ENCODE results near the gene TBCD. TPM values are rescaled to one million over a fixed set of nuclear protein-coding genes. Genes with fewer than 3 reads are reported as not detected.
"Not testable (repeated sequence)": the region's sequence is repeated elsewhere in the genome, so short reads cannot be mapped to it uniquely, and the experiment has no call there.

TBCD gene
- total and polyA plus RNA-seq, 2 experiments from 2014 or later = 19.3 to 33.8 TPM

DNA sequence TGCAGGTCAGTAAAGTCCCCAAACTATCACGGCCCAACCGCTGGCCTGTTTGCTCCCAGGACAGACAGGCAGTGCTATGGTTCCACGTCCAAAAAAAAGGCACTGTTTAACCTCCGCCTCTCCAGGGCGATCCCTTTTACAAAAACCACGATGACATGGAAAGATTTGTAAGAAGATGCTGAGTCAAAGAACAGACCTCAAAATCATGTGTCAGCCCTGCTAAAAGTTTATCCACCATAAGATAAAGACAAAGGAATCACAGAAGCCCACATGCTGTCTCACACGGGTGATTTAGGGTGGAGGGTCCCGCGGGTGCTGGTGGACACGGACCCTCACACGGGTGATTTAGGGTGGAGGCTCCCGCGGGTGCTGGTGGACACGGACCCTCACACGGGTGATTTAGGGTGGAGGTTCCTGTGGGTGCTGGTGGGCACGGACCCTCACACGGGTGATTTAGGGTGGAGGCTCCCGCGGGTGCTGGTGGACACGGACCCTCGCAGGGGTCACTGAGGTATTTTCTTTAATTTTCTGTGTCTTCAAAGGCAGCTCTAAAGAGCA, 210.4 kb downstream of the TBCD start:
- Histone ChIP-seq H3K4me1 (ENCODE audit: insufficient read depth) (peaks cover 8% of the 10 kb centered on the region), H3K27ac (peak overlapping the region; percentile 43; the same call in 1 of the 2 replicates), H3F3A (ENCODE audit: insufficient read depth) (peaks cover 7% of the 10 kb centered on the region; the same call in 1 of the 2 replicates), H3K27me3 (replicated peaks; ENCODE audit: insufficient read depth) (no peaks in the 10 kb centered on the region), H2AFZ (peak overlapping the region; percentile 81; the same call in 1 of the 2 replicates), H3K9ac (no peak overlapping the region), H3K4me3 (no peak overlapping the region), H3K4me2 (ENCODE audit: unreplicated experiment) (no peak overlapping the region), H3K9me3 (ENCODE audit: low read depth) (no peaks in the 10 kb centered on the region), H3K36me3 (ENCODE audit: low read depth) (no peaks in the 10 kb centered on the region), H4K20me1 (ENCODE audit: insufficient read depth) (no peaks in the 10 kb centered on the region), H3K9me2 (ENCODE audit: insufficient read depth) (no peaks in the 10 kb centered on the region), H3K79me2 (ENCODE audit: insufficient read depth) (no peaks in the 10 kb centered on the region)
- in situ Hi-C loops (cut with MboI) = no loop called here
- TF ChIP-seq EZH2phosphoT487 (IDR thresholded peaks at IDR 0.05; ENCODE audit: insufficient read depth, low read depth) = no peak
- peak; percentile 74 for DNase-seq
- WGBS, 2 experiments (ENCODE audit: low coverage in 1 of 2, low lambda C conversion rate in 2 of 2, missing lambda C conversion rate in 2 of 2) = 68 to 73% methylated on average over 19 to 21 of the region's 21 CpGs

DNA sequence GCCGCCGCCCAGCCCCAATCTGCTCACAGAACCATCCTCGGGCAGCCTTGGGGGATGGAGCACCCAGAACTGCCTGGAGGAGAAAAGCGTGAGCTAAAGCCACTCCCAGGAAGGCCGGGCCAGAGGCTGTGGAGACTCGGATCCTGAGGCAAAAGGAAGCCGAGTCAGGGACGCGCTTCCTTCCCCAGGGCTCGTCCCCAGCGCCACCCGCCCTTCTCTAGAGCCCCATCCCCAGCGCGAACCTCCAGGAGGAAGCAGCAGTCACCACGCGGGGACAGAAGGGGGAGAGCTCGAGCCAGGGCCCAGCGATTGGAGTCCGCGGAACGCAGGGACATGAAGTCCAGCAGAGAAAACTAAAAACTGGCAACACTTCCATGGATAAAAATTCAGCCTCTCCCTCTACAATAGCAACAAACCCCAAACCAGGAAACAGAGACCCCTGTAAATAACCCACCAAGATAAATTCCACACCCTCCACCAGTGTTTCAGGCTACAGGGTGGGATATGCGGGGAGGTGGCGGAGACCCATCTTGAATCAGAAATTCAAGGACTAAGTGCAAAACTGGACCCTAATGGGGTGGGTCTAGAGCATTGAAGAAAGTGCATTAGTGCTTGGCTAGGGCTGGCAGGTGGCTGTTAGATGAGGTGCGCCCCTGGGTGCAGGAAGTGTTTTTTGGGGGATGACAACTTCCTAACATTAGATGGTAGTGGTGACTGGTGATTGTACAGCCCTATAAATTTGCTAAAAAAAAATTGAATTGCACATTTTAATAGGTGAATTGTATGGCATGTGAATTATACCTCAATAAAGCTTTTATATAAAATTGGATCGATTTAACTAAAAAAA, 211.5 kb downstream of the TBCD start:
- Histone ChIP-seq H3K27me3 (replicated peaks; ENCODE audit: insufficient read depth) (no peaks in the 10 kb centered on the region), H4K20me1 (ENCODE audit: insufficient read depth) (no peaks in the 10 kb centered on the region), H3K9ac (peak overlapping the region; percentile 65), H3K4me1 (ENCODE audit: insufficient read depth) (peaks cover 8% of the 10 kb centered on the region), H3K9me3 (ENCODE audit: low read depth) (no peaks in the 10 kb centered on the region), H3K4me2 (ENCODE audit: unreplicated experiment) (peak overlapping the region; percentile 81), H3K4me3 (peak overlapping the region; percentile 59), H3K79me2 (ENCODE audit: insufficient read depth) (no peaks in the 10 kb centered on the region), H3K9me2 (ENCODE audit: insufficient read depth) (no peaks in the 10 kb centered on the region), H3K27ac (peak overlapping the region; percentile 43), H3K36me3 (ENCODE audit: low read depth) (no peaks in the 10 kb centered on the region), H3F3A (ENCODE audit: insufficient read depth) (peaks cover 7% of the 10 kb centered on the region; the same call in 1 of the 2 replicates), H2AFZ (peak overlapping the region; percentile 81)
- 14 to 17% methylated on average over 25 of the region's 25 CpGs for WGBS, 2 experiments (ENCODE audit: low coverage in 1 of 2, low lambda C conversion rate in 2 of 2, missing lambda C conversion rate in 2 of 2)
- in situ Hi-C loops (cut with MboI) = no loop called here
- DNase-seq = peak; percentile 93
- TF ChIP-seq EZH2 (IDR thresholded peaks at IDR 0.05; ENCODE audit: insufficient read depth, poor library complexity, severe bottlenecking) (no peak), EZH2phosphoT487 (IDR thresholded peaks at IDR 0.05; ENCODE audit: insufficient read depth, low read depth) (no peak)

DNA sequence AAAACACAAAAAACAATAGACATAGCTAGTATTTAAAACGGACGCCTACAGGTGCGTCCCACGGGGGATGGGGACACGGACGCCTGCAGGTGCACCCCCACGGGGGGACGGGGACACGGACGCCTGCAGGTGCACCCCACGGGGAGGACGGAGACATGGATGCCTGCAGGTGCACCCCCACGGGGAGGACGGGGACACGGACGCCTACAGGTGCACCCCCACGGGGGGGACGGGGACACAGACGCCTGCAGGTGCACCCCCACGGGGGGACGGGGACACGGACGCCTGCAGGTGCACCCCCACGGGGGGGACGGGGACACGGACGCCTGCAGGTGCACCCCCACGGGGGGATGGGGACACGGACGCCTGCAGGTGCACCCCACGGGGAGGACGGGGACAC, 212.6 kb downstream of the TBCD start:
- DNase-seq; H3K36me3 ChIP-seq (ENCODE audit: low read depth); H3K79me2 ChIP-seq (ENCODE audit: insufficient read depth); H3F3A ChIP-seq (ENCODE audit: insufficient read depth); H2AFZ ChIP-seq; H3K9me3 ChIP-seq (ENCODE audit: low read depth); H3K4me1 ChIP-seq (ENCODE audit: insufficient read depth); H3K4me2 ChIP-seq (ENCODE audit: unreplicated experiment); H3K9me2 ChIP-seq (ENCODE audit: insufficient read depth); H3K27ac ChIP-seq; H3K27me3 ChIP-seq (replicated peaks; ENCODE audit: insufficient read depth); in situ Hi-C loops (cut with MboI); H4K20me1 ChIP-seq (ENCODE audit: insufficient read depth); H3K9ac ChIP-seq; H3K4me3 ChIP-seq: not testable (repeated sequence)
- 79 to 86% methylated on average over 8 to 22 of the region's 32 CpGs for WGBS, 2 experiments (ENCODE audit: low coverage in 1 of 2, low lambda C conversion rate in 2 of 2, missing lambda C conversion rate in 2 of 2)

DNA sequence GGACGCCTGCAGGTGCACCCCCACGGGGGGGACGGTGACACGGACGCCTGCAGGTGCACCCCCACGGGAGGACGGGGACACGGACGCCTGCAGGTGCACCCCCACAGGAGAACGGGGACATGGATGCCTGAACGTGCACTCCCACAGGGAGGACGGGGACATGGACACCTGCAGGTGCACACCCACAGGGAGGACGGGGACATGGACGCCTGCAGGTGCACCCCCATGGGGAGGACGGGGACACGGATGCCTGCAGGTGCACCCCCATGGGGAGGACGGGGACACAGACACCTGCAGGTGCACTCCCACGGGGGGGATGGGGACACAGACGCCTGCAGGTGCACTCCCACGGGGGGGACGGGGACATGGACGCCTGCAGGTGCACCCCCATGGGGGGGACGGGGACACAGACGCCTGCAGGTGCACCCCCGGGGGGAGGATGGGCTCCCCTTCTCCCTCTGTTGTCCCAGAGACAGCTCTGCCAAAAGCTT, 213.0 kb downstream of the TBCD start:
- Histone ChIP-seq H3K4me2 (ENCODE audit: unreplicated experiment) (no peak overlapping the region), H3K9me3 (ENCODE audit: low read depth) (no peaks in the 10 kb centered on the region), H3K9ac (no peak overlapping the region), H4K20me1 (ENCODE audit: insufficient read depth) (no peaks in the 10 kb centered on the region), H2AFZ (no peak overlapping the region), H3K9me2 (ENCODE audit: insufficient read depth) (no peaks in the 10 kb centered on the region), H3K4me3 (no peak overlapping the region), H3K36me3 (ENCODE audit: low read depth) (no peaks in the 10 kb centered on the region), H3K27me3 (replicated peaks; ENCODE audit: insufficient read depth) (no peaks in the 10 kb centered on the region), H3K79me2 (ENCODE audit: insufficient read depth) (no peaks in the 10 kb centered on the region), H3K27ac (no peak overlapping the region), H3F3A (ENCODE audit: insufficient read depth) (peaks cover 7% of the 10 kb centered on the region; the same call in 1 of the 2 replicates), H3K4me1 (ENCODE audit: insufficient read depth) (peaks cover 8% of the 10 kb centered on the region)
- no peak for DNase-seq
- in situ Hi-C loops (cut with MboI) = no loop called here
- 87 to 92% methylated on average over 7 to 24 of the region's 25 CpGs for WGBS, 2 experiments (ENCODE audit: low coverage in 1 of 2, low lambda C conversion rate in 2 of 2, missing lambda C conversion rate in 2 of 2)
- TF ChIP-seq EZH2phosphoT487 (IDR thresholded peaks at IDR 0.05; ENCODE audit: insufficient read depth, low read depth) (no peak), EZH2 (IDR thresholded peaks at IDR 0.05; ENCODE audit: insufficient read depth, poor library complexity, severe bottlenecking) (no peak)
